NCI-H187 treated with DMSO at 0.1 percent for 48 hours (cell line): ENCODE data around the gene VASP.
A peak's percentile ranks its signal among the peaks of the same experiment; 100 is the strongest.
"Not testable (repeated sequence)": the region's sequence is repeated elsewhere in the genome, so short reads cannot be mapped to it uniquely, and the experiment has no call there.

Source experiments
- DNase-seq: peaks from one replicate; lab custom pipeline; 2025; lab: John Stamatoyannopoulos, UW

Gene VASP

GRCh38 chr19:45497791-45498190 lies 9.5 kb upstream of the VASP start:
- no peak for DNase-seq

GRCh38 chr19:45498411-45499195 lies 8.7 kb upstream of the VASP start, which contains the start of gene PPM1N:
Gene PPM1N, plus strand, starts transcription at chr19:45498443. Its CDS starts 30 bp downstream, at chr19:45498473.
- no peak for DNase-seq

GRCh38 chr19:45499196-45500180 lies 7.8 kb upstream of the VASP start:
- peak; percentile 23 for DNase-seq

- no peak for DNase-seq
Measured at GRCh38 chr19:45500918-45501729, 6.2 kb upstream of the VASP start.

GRCh38 chr19:45501730-45502014 lies 5.6 kb upstream of the VASP start:
- DNase-seq: no peak

GRCh38 chr19:45502111-45502510 lies 5.2 kb upstream of the VASP start:
- no peak for DNase-seq

GRCh38 chr19:45503909-45504308 lies 3.4 kb upstream of the VASP start:
- DNase-seq: no peak

GRCh38 chr19:45505151-45505995 lies 1.9 kb upstream of the VASP start:
- DNase-seq: no peak

- no peak for DNase-seq
Measured at GRCh38 chr19:45505996-45506245, 1.4 kb upstream of the VASP start.

GRCh38 chr19:45506246-45506988 lies 862 bp upstream of the VASP start:
- DNase-seq: peak; percentile 46

GRCh38 chr19:45507872-45508416 lies 665 bp downstream of the VASP start:
- DNase-seq: no peak

GRCh38 chr19:45508417-45508860 lies 1.2 kb downstream of the VASP start:
- no peak for DNase-seq

- no peak for DNase-seq
Measured at GRCh38 chr19:45508861-45509691, 1.8 kb downstream of the VASP start.

GRCh38 chr19:45509692-45510015 lies 2.4 kb downstream of the VASP start:
- no peak for DNase-seq

GRCh38 chr19:45510352-45510751 lies 3.1 kb downstream of the VASP start:
- DNase-seq: not testable (repeated sequence)

GRCh38 chr19:45511074-45511473 lies 3.8 kb downstream of the VASP start:
- DNase-seq: no peak

- no peak for DNase-seq
Measured at GRCh38 chr19:45512881-45513483, 5.7 kb downstream of the VASP start.

- no peak for DNase-seq
Measured at GRCh38 chr19:45514376-45515051, 7.2 kb downstream of the VASP start.
